Dendritic cell treated with granulocyte-macrophage colony-stimulating factor and Interleukin-4, amounts not matched to agents 40 ng/mL and 50 ng/mL, for 4 days (primary cell): Measurements from ENCODE around the gene COX7B2.

ENCODE experiments used
- H3K27ac Mint-ChIP-seq: one replicate; pipeline ENCODE4 v1.8.0; 2022; ENCODE audit warnings: mild to moderate bottlenecking, mixed read lengths
- H3K27me3 Mint-ChIP-seq: one replicate; pipeline ENCODE4 v1.8.0; 2022; ENCODE audit warnings: mild to moderate bottlenecking, mixed read lengths
- H3K36me3 Mint-ChIP-seq: one replicate; pipeline ENCODE4 v1.8.0; 2022; ENCODE audit warnings: low read depth, mixed read lengths
- H3K4me1 Mint-ChIP-seq: one replicate; pipeline ENCODE4 v1.8.0; 2022; ENCODE audit warnings: low read depth, mixed read lengths
- H3K4me3 Mint-ChIP-seq: one replicate; pipeline ENCODE4 v1.8.0; 2022; ENCODE audit warnings: mild to moderate bottlenecking, moderate library complexity, mixed read lengths
- H3K9me3 Mint-ChIP-seq: one replicate; pipeline ENCODE4 v1.8.0; 2022; ENCODE audit warnings: mixed read lengths
- intact Hi-C: fragments of 100-400 bp; cut with micrococcal nuclease; formaldehyde crosslinking; loops from one replicate; pipeline ENCODE4 v1.15.0; 2022

The COX7B2 gene

GRCh38 chr4:46765465-46765864 is 143.6 kb downstream of the COX7B2 start:
- no peak overlapping the region for H3K27ac Mint-ChIP-seq
- no peak overlapping the region for H3K4me3 Mint-ChIP-seq
- intact Hi-C loops: loop anchor here (10.0 kb wide), 1 partner anchor 769 kb away; no protein-coding TSS in a partner anchor
- H3K36me3 Mint-ChIP-seq: no peaks in the 10 kb centered on the region
- no peaks in the 10 kb centered on the region for H3K27me3 Mint-ChIP-seq
- H3K4me1 Mint-ChIP-seq: no peaks in the 10 kb centered on the region
- H3K9me3 Mint-ChIP-seq: no peaks in the 10 kb centered on the region

GRCh38 chr4:46730075-46730474 is 179.0 kb downstream of the COX7B2 start:
- Mint-ChIP-seq H3K4me3 (no peak overlapping the region), H3K4me1 (no peaks in the 10 kb centered on the region), H3K9me3 (peaks cover 36% of the 10 kb centered on the region), H3K27me3 (peaks cover 4% of the 10 kb centered on the region), H3K36me3 (no peaks in the 10 kb centered on the region), H3K27ac (no peak overlapping the region)
- intact Hi-C loops: no loop called here

GRCh38 chr4:46720055-46720454 is 189.0 kb downstream of the COX7B2 start:
- peaks cover 12% of the 10 kb centered on the region for H3K9me3 Mint-ChIP-seq
- H3K27me3 Mint-ChIP-seq: peaks cover 10% of the 10 kb centered on the region
- no peaks in the 10 kb centered on the region for H3K36me3 Mint-ChIP-seq
- intact Hi-C loops: no loop called here
- no peak overlapping the region for H3K4me3 Mint-ChIP-seq
- H3K27ac Mint-ChIP-seq: no peak overlapping the region
- H3K4me1 Mint-ChIP-seq: no peaks in the 10 kb centered on the region

- no peaks in the 10 kb centered on the region for H3K9me3 Mint-ChIP-seq
- H3K27ac Mint-ChIP-seq: no peak overlapping the region
- intact Hi-C loops: no loop called here
- no peaks in the 10 kb centered on the region for H3K4me1 Mint-ChIP-seq
- H3K27me3 Mint-ChIP-seq: no peaks in the 10 kb centered on the region
- H3K4me3 Mint-ChIP-seq: no peak overlapping the region
- no peaks in the 10 kb centered on the region for H3K36me3 Mint-ChIP-seq
These were observed 191.1 kb downstream of the COX7B2 start for GRCh38 chr4:46717950-46718349.

GRCh38 chr4:46715468-46715867 is 193.6 kb downstream of the COX7B2 start:
- intact Hi-C loops: no loop called here
- no peaks in the 10 kb centered on the region for H3K36me3 Mint-ChIP-seq
- H3K9me3 Mint-ChIP-seq: no peaks in the 10 kb centered on the region
- no peak overlapping the region for H3K4me3 Mint-ChIP-seq
- no peak overlapping the region for H3K27ac Mint-ChIP-seq
- H3K4me1 Mint-ChIP-seq: no peaks in the 10 kb centered on the region
- no peaks in the 10 kb centered on the region for H3K27me3 Mint-ChIP-seq

- H3K4me1 Mint-ChIP-seq: no peaks in the 10 kb centered on the region
These were observed 210.2 kb downstream of the COX7B2 start for GRCh38 chr4:46698891-46699290.

More at GRCh38 chr4:46698891-46699290, 210.2 kb downstream of the COX7B2 start:
- intact Hi-C loops: no loop called here
- H3K27me3 Mint-ChIP-seq: no peaks in the 10 kb centered on the region
- H3K4me3 Mint-ChIP-seq: no peak overlapping the region
- H3K27ac Mint-ChIP-seq: no peak overlapping the region
- peaks cover 39% of the 10 kb centered on the region for H3K9me3 Mint-ChIP-seq
- H3K36me3 Mint-ChIP-seq: no peaks in the 10 kb centered on the region
